ENCODE results near the gene RNH1. TPM values are rescaled to one million over a fixed set of nuclear protein-coding genes. Genes with fewer than 3 reads are reported as not detected.
A peak's percentile ranks its signal among the peaks of the same experiment; 100 is the strongest.
"Not testable (repeated sequence)": the region's sequence is repeated elsewhere in the genome, so short reads cannot be mapped to it uniquely, and the experiment has no call there.

RNH1 gene
- total RNA-seq, 1 donor from 2014 or later, result 163 TPM

DNA sequence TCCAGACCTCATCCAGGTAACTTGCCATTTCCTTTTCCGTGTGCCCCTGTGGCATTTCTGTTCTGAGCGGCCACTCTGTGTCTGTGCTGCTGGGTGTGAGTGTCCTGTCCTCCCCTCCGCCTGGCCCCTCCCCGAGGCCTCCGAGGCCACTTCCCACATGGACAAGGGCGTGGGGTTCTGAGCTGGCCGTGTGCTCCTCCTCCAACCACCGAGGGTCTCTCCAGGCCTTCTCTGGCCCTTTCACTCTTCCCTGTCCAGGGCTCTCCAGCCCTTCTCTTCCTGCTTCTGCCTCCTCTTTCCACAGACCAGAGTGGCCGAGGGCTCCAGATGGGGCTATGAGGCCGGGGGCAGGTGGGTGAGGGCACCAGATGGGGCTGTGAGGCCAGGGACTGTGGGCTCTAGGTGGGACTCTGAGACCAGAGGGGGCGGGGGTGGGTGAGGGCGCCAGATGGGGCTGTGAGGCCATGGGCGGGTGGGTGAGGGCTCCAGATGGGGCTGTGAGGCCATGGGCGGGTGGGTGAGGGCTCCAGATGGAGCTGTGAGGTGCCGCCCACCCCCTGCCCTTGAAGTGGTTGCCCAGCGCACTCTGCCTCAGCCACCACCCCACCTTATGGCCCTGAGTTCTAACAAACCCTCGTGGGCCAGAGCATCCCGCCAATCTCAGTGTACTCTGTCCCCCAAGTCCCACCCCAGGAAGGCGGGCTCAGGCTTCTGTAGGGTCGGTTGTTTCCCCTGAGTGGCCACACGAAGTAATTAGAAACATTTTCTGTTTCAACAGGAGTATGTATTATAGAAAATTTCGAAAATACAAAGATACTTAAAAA is 32.9 kb downstream of the RNH1 start:
- TF ChIP-seq, protein P1, sequence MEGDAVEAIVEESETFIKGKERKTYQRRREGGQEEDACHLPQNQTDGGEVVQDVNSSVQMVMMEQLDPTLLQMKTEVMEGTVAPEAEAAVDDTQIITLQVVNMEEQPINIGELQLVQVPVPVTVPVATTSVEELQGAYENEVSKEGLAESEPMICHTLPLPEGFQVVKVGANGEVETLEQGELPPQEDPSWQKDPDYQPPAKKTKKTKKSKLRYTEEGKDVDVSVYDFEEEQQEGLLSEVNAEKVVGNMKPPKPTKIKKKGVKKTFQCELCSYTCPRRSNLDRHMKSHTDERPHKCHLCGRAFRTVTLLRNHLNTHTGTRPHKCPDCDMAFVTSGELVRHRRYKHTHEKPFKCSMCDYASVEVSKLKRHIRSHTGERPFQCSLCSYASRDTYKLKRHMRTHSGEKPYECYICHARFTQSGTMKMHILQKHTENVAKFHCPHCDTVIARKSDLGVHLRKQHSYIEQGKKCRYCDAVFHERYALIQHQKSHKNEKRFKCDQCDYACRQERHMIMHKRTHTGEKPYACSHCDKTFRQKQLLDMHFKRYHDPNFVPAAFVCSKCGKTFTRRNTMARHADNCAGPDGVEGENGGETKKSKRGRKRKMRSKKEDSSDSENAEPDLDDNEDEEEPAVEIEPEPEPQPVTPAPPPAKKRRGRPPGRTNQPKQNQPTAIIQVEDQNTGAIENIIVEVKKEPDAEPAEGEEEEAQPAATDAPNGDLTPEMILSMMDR (conservative IDR thresholded peaks at IDR 0.05; ENCODE audit: low read depth, low read length), result no peak
- H3K4me3 ChIP-seq (ENCODE audit: low read depth, low read length), result no peak overlapping the region
- DNase-seq (ENCODE audit: low read depth), result no peak

DNA sequence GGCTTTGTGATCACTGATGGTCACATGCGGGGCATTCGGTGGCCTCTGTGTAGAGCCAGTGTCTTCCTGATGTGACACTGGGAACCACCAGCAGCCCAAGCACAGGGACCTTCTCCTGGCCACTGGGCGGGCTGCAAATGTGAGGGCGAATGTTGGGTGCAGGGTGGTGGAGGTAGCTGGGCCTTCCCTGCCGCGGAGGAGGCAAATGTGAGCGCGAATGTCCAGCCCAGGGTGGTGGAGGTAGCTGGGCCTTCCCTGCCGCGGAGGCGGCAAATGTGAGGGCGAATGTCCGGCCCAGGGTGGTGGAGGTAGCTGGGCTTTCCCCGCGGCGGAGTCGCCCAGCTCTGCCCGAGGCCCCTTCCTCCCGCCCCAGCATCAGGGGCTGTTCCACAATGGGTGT is 33.6 kb downstream of the RNH1 start:
- TF ChIP-seq, protein P1 (conservative IDR thresholded peaks at IDR 0.05; ENCODE audit: low read depth, low read length), result no peak

GRCh38 chr11:472816-473215 is 34.2 kb downstream of the RNH1 start:
- TF ChIP-seq, protein P1 (conservative IDR thresholded peaks at IDR 0.05; ENCODE audit: low read depth, low read length), result no peak
- H3K4me3 ChIP-seq (ENCODE audit: low read depth, low read length), result no peak overlapping the region
- DNase-seq (ENCODE audit: low read depth), result no peak

More for the DNA sequence above, 33.6 kb downstream of the RNH1 start:
- DNase-seq (ENCODE audit: low read depth), result no peak
- H3K4me3 ChIP-seq (ENCODE audit: low read depth, low read length), result no peak overlapping the region

DNA sequence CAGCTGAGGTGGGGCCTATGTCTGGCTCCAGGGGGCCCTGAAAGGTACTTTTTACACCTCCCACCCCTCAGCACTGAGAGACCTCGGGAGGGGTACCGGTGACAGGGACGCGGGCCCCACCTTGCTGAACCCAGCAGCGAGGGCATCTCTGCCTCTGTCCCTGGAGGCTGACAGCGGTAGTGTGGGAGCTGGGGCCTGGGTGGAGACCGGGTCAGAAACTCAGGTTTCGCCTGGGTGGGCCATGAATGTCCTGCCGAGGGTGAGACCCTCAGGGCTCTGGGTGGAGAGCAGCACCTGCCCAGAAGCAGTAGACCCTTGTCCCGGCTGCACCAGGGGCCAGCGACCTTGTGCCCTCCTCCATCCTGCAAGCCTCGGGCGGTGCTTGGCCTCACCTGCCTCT is 34.8 kb downstream of the RNH1 start:
- TF ChIP-seq, protein P1 (conservative IDR thresholded peaks at IDR 0.05; ENCODE audit: low read depth, low read length), result no peak
- DNase-seq (ENCODE audit: low read depth), result no peak
- no peak overlapping the region for H3K4me3 ChIP-seq (ENCODE audit: low read depth, low read length)

DNA sequence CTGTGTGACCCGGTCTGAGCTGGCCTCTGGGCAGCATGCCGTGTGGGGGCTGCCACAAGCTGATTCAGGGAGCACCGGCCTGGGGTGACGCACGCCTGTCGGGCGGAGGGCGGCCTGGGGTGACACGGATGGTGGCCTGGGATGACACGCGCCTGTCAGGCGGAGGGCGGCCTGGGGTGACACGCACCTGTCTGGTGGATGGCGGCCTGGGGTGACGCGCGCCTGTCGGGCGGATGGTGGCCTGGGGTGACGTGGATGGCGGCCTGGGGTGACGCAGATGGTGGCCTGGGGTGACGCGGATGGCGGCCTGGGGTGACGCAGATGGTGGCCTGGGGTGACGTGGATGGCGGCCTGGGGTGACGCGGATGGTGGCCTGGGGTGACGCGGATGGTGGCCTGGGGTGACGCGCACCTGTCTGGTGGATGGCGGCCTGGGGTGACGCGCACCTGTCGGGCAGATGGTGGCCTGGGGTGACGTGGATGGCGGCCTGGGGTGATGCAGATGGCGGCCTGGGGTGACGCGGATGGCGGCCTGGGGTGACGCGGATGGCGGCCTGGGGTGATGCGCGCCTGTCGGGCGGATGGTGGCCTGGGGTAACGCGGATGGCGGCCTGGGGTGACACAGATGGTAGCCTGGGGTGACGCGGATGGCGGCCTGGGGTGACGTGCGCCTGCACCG is 35.4 kb downstream of the RNH1 start:
- TF ChIP-seq, protein P1 (conservative IDR thresholded peaks at IDR 0.05; ENCODE audit: low read depth, low read length), result no peak
- H3K4me3 ChIP-seq (ENCODE audit: low read depth, low read length), result no peak overlapping the region
- DNase-seq (ENCODE audit: low read depth), result no peak

DNA sequence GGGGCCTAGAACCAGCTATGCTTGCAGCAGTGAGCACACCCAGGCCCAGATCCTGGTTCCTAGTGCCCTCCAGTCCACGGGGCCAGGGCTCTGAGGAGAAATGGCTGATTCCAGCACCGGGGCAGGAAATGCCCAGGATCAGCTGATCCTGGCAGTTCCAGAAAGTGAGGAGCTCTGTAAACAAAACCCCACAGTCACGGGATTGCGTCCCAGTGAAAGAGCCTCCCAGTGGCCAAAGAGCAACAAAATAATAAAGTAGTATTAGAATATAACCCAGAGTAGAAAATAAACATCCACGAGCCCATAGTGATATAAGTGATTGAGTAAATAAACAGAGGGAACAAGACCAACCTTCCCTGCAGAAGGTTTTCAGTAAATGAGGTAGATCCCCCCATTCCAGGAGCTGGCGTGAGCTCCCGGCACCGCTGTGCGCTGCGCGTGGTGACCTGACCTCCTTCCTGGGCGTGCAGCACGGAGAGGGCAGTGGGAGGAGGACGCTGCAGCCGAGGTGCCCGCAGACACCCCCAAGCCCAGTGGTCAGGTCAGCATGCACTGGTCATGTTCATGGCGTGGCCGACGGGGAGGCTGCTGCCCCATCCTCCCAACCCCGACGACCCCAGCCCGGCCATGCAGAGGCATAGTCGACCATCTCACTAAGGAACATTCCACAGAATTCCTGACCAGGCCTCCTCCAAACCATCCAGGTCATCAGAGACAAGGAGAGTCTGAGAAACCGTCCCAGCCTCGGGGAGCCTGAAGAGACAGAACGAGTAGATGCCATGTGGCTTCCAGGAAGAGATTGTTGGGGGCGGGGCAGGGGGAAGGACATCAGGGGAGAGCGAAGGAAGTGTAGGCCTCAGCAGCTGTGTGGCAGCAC is 37.1 kb downstream of the RNH1 start:
- DNase-seq (ENCODE audit: low read depth), result peak; percentile 58
- H3K4me3 ChIP-seq (ENCODE audit: low read depth, low read length), result peak overlapping the region; percentile 51

DNA sequence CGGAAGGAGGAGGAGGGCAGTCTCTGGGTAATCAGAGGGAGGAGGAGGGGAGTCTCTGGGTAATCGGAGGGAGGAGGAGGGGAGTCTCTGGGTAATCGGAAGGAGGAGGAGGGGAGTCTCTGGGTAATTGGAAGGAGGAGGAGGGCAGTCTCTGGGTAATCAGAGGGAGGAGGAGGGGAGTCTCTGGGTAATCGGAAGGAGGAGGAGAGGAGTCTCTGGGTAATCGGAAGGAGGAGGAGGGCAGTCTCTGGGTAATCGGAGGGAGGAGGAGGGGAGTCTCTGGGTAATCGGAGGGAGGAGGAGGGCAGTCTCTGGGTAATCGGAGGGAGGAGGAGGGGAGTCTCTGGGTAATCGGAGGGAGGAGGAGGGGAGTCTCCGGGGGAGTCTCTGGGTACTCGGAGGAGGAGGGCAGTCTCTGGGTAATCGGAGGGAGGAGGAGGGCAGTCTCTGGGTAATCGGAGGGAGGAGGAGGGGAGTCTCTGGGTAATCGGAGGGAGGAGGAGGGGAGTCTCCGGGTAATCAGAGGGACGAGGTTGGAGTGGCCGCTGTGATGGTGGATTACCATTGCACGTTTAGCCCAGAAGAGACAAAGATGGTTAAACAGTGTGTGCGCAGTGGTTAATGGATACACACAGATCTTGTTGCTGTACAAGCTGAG is 37.9 kb downstream of the RNH1 start:
- peak overlapping the region; percentile 51 for H3K4me3 ChIP-seq (ENCODE audit: low read depth, low read length)
- DNase-seq (ENCODE audit: low read depth), result not testable (repeated sequence)

More for the DNA sequence above, 37.1 kb downstream of the RNH1 start:
- TF ChIP-seq, protein P1 (conservative IDR thresholded peaks at IDR 0.05; ENCODE audit: low read depth, low read length), result peak; percentile 37

Data from epithelial cell of proximal tubule (primary cell).